Mesodermal cell (in vitro differentiated cells): ENCODE results near the gene MYCBPAP.

Experiments
- H3K27ac ChIP-seq: 2 replicates; pipeline ENCODE4 v1.7.0; 2013; ENCODE audit warnings: mild to moderate bottlenecking, low read depth, low read length, moderate library complexity; ENCODE audit not compliant: severe bottlenecking
- H3K36me3 ChIP-seq: 2 replicates; pipeline ENCODE4 v1.7.1; 2013; ENCODE audit warnings: mild to moderate bottlenecking, low read length, moderate library complexity; ENCODE audit not compliant: control insufficient read depth, insufficient read depth
- H3K4me1 ChIP-seq: one replicate; pipeline ENCODE4 v1.7.1; 2013; ENCODE audit warnings: mild to moderate bottlenecking, low read length; ENCODE audit not compliant: insufficient read depth, control insufficient read depth, poor library complexity, severe bottlenecking
- H3K4me3 ChIP-seq: 2 replicates; pipeline ENCODE4 v1.7.0; 2013; ENCODE audit warnings: low read length, control low read depth, mild to moderate bottlenecking; ENCODE audit not compliant: insufficient read depth, poor library complexity, severe bottlenecking; ENCODE audit errors: extremely low read depth
- H3K9me3 ChIP-seq: 2 replicates; pipeline ENCODE4 v1.7.1; 2013; ENCODE audit warnings: mild to moderate bottlenecking, low read length, moderate library complexity; ENCODE audit not compliant: control insufficient read depth
- WGBS, 2 experiments: methylation state at CpG; one replicate each; pipeline ENCODE4 v1.1.5; 2013; ENCODE audit warnings: missing lambda C conversion rate in 2 of 2; ENCODE audit not compliant: insufficient coverage in 2 of 2; 5-methylcytosine and 5-hydroxymethylcytosine counted together

Gene MYCBPAP

GRCh38 chr17:50466371-50467113, 41.7 kb upstream of the MYCBPAP start:
- WGBS, 2 experiments = 94 to 95% methylated on average over 7 to 8 of the region's 9 CpGs

GRCh38 chr17:50467114-50467854, 41.0 kb upstream of the MYCBPAP start:
- peaks cover 5% of the 10 kb centered on the region for H3K36me3 ChIP-seq
- 81 to 92% methylated on average over 5 of the region's 7 CpGs for WGBS, 2 experiments
- no peaks in the 10 kb centered on the region for H3K4me1 ChIP-seq
- H3K9me3 ChIP-seq = no peaks in the 10 kb centered on the region
- no peak overlapping the region for H3K27ac ChIP-seq
- H3K4me3 ChIP-seq = no peak overlapping the region

More at GRCh38 chr17:50466371-50467113, 41.7 kb upstream of the MYCBPAP start:
- Histone ChIP-seq H3K4me3 (no peak overlapping the region), H3K36me3 (peaks cover 5% of the 10 kb centered on the region), H3K27ac (no peak overlapping the region), H3K9me3 (no peaks in the 10 kb centered on the region), H3K4me1 (no peaks in the 10 kb centered on the region)

DNA sequence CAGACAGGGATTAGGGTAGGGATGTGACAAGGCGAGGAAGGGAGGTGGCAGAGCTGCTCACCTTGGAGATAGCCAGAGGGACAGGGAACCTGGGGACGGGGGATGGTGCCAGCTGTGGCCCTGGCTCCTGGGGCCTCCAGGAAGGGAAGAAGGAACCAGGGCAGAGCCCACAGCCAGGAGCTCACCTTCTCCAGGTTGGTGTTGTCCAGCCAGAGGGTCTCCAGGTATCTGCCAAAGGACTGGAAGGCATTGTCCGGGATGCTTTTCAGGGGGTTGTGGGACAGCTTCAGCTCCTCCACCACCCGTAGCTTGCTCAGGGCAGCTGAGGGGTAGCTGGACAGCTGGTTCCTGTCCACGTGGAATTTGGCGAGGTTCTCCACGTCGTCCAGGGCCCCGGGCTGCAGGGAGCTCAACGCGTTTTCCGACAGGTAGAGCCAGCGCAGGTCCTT, 40.4 kb upstream of the MYCBPAP start:
- H3K36me3 ChIP-seq = no peaks in the 10 kb centered on the region
- no peaks in the 10 kb centered on the region for H3K9me3 ChIP-seq
- H3K4me3 ChIP-seq = no peak overlapping the region
- H3K27ac ChIP-seq = no peak overlapping the region
- no peaks in the 10 kb centered on the region for H3K4me1 ChIP-seq
- WGBS, 2 experiments = 85 to 90% methylated on average over 13 of the region's 13 CpGs

DNA sequence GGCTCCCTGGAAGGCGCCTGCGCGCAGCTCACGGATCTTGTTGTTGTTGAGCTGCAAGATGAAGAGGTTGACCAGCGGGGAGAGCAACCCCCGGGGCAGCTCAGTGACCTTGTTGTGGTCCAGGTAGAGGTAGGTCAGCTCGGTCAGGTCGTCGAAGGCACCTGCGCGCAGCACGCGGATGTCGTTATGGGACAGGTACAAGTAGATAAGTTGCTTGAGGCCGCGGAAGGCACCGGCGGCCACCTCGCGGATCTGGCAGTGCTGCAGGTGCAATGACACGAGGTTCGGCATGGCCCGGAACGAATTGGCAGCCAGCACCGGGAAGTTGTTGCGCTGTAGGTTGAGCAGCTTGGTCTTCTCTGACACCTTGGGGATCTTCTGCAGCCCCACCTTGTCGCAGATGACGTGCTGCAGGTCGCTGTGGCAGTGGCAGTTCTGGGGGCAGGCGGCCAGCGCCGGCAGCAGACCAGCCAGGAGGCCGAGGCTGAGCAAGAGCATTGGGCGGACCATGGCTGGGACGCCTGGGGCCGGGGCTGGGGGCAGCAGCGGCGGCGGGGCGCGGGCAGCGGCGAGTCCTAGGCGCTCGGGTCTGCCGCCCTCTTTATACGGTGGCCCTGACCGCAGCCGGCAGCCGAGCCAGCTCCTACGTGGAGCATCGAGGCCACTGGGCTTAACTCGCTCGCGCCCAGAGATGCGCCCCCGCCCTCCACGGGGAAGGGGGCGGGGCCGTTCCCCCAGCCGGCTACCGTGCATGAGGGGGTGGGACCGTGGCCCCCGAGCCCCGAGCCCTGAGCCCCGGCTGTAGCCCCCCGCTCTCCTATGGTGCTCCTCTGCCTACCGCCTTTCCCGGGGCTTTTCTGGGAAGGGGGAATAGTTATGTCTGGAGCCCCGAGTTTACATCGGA, 39.7 kb upstream of the MYCBPAP start, which contains the start of gene CHAD:
TSS of gene CHAD (minus strand) at position 577 of the 904 bp plus-strand sequence. CDS start at position 510, 67 bp downstream.
- 57 to 62% methylated on average over 47 to 60 of the region's 71 CpGs for WGBS, 2 experiments
- H3K4me1 ChIP-seq = no peaks in the 10 kb centered on the region
- peak within 1 kb of the TSS; percentile 21 for H3K4me3 ChIP-seq
- no peaks in the 10 kb centered on the region for H3K36me3 ChIP-seq
- H3K9me3 ChIP-seq = no peaks in the 10 kb centered on the region
- no peak within 1 kb of the TSS for H3K27ac ChIP-seq

- no peaks in the 10 kb centered on the region for H3K4me1 ChIP-seq
- H3K9me3 ChIP-seq = no peaks in the 10 kb centered on the region
- no peak overlapping the region for H3K27ac ChIP-seq
- H3K36me3 ChIP-seq = no peaks in the 10 kb centered on the region
- 30 to 46% methylated on average over 21 to 30 of the region's 37 CpGs for WGBS, 2 experiments
- H3K4me3 ChIP-seq = no peak overlapping the region
Observed at GRCh38 chr17:50469208-50469605, 39.0 kb upstream of the MYCBPAP start.

- Histone ChIP-seq H3K4me3 (no peak overlapping the region), H3K9me3 (no peaks in the 10 kb centered on the region), H3K27ac (no peak overlapping the region), H3K36me3 (no peaks in the 10 kb centered on the region), H3K4me1 (no peaks in the 10 kb centered on the region)
- whole genome bisulfite sequencing, 2 experiments = 80 to 89% methylated on average over 1 to 16 of the region's 19 CpGs
Observed at GRCh38 chr17:50469671-50470305, 38.5 kb upstream of the MYCBPAP start.

GRCh38 chr17:50470426-50470825, 37.8 kb upstream of the MYCBPAP start:
- no peaks in the 10 kb centered on the region for H3K9me3 ChIP-seq
- no peaks in the 10 kb centered on the region for H3K4me1 ChIP-seq
- H3K36me3 ChIP-seq = no peaks in the 10 kb centered on the region
- no peak overlapping the region for H3K27ac ChIP-seq
- H3K4me3 ChIP-seq = no peak overlapping the region
- WGBS, 2 experiments = 86 to 87% methylated on average over 5 to 6 of the region's 6 CpGs

DNA sequence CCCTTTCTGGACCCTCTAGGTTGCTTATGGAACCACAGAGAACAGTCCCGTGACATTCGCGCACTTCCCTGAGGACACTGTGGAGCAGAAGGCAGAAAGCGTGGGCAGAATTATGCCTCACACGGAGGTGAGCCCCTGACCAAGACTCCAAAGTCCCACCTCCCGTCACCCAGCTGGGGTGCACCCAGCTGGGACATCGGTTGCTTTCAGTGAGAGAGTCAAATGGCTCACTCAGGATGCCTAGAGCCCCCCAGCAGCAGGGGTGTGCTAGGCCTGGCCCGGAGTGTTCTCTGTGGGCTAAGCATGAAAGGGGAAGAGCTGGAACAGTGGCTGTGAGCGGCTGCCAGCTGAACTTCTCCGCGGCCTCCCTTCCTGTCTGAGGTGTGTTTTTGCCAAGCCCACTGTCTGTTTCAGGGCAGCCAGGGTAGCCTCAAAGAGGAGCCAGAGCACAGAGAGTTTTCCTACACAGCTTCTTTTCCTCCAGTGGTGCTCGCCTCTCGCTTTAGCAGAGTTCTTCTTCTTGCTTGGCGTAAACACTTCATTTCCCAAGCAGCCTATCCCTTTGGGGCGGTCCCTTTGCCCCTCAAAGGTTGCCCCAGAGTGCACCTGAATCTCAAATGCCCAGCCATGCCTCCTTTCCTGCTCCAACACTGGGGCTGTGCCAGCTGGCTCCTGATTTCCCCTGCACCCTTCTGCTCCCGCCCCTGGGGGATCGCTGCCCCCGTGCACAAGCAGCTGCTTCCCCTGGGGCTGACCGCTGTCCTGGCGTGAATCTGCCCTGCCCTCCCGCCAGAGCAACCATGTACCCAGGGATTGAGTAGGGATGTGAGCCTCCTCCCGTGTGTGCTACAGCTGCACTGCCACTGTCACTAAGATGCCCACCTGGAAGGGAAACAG, 37.0 kb upstream of the MYCBPAP start:
- Histone ChIP-seq H3K4me1 (no peaks in the 10 kb centered on the region), H3K27ac (no peak overlapping the region), H3K9me3 (no peaks in the 10 kb centered on the region), H3K4me3 (no peak overlapping the region), H3K36me3 (no peaks in the 10 kb centered on the region)
- WGBS, 2 experiments = 91 to 93% methylated on average over 22 of the region's 22 CpGs

DNA sequence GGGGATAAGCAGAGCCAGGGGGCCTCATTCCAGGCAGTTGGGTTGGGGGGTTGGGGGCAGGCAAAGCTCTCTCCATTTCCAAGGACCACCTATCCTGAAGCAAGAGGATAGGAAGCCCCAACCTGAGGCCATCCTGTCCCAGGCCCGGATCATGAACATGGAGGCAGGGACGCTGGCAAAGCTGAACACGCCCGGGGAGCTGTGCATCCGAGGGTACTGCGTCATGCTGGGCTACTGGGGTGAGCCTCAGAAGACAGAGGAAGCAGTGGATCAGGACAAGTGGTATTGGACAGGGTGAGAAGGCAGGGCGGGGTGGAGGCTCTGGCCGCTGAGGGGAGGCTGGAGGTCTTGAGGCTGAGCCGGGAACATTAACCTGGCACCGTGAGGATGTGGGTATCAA, 36.0 kb upstream of the MYCBPAP start:
- no peaks in the 10 kb centered on the region for H3K4me1 ChIP-seq
- no peaks in the 10 kb centered on the region for H3K36me3 ChIP-seq
- H3K4me3 ChIP-seq = no peak overlapping the region
- H3K27ac ChIP-seq = no peak overlapping the region
- no peaks in the 10 kb centered on the region for H3K9me3 ChIP-seq
- WGBS, 2 experiments = 94 to 98% methylated on average over 10 of the region's 10 CpGs
